ENCODE data around the gene OR2A7. TPM values are rescaled to one million over a fixed set of nuclear protein-coding genes. Genes with fewer than 3 reads are reported as not detected.
A peak's percentile ranks its signal among the peaks of the same experiment; 100 is the strongest.
"Not testable (repeated sequence)": the region's sequence is repeated elsewhere in the genome, so short reads cannot be mapped to it uniquely, and the experiment has no call there.

Gene OR2A7
- total RNA-seq (ENCODE audit: unreplicated experiment), result 2.6 TPM
- long read RNA-seq, result 0 reads

DNA sequence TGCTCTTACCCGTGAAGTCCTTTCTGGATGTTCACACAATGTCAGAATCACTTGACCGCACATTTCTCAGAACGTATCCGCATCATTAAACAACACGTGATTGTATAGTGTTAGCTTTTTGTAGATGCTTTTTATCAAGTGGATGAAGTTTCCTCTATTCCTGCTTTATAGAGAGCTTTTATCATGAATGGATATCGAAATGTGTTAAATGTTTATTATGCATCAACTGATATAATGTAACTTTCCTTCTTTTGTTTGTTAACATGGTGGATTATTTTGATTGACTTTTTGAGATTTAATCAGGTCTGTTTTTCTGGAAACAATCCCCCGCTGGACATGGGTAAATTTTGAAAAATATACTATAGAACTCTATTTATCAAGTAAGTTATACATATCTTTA lies at the start of gene OR2A7:
OR2A7 (minus strand) TSS at position 101 of the 400 bp plus-strand sequence. CDS start 5,164 bp downstream, outside the sequence.
- not testable (repeated sequence) for H3K36me3 Mint-ChIP-seq (ENCODE audit: low read depth, unreplicated experiment); H3K9me3 Mint-ChIP-seq (ENCODE audit: unreplicated experiment); H3K27ac Mint-ChIP-seq (ENCODE audit: unreplicated experiment); H3K4me1 Mint-ChIP-seq (ENCODE audit: unreplicated experiment); DNase-seq (ENCODE audit: low spot score); H3K27me3 Mint-ChIP-seq (ENCODE audit: unreplicated experiment); H3K4me3 Mint-ChIP-seq (ENCODE audit: unreplicated experiment)

DNA sequence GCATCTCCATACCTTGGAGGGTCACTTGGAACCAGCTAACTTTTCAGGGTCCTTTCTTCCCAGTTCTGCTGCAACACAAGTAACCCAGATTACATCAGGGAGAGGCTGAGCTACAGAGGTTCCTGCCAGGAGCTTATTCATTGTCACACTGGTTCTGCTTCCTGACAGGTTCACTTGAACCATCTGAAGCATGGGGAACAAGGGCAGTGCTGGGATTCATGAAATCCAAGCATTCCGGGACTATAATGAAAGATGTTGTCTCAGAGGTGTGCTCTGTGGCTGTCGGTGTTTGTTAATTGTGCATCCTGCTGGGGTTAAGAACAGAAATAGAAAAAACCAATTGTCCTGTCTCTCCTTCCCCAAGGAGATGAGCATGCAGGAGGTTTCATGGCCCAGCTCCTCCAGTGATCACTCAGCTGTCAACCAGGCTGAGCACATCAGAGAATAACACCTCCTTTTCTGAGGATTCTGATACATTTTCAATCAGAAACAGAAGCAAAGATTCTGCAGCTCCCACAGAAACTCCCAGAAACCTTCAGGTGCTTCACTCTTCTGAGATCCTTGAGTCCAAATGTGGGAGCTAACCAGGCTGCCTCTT lies 47.4 kb upstream of the OR2A7 start, which contains the start of gene OR2A1:
OR2A1 (plus strand) TSS at position 548 of the 598 bp plus-strand sequence. CDS start 5,706 bp downstream, outside the sequence.
- H3K4me1 Mint-ChIP-seq (ENCODE audit: unreplicated experiment); H3K9me3 Mint-ChIP-seq (ENCODE audit: unreplicated experiment); H3K4me3 Mint-ChIP-seq (ENCODE audit: unreplicated experiment); DNase-seq (ENCODE audit: low spot score); H3K27ac Mint-ChIP-seq (ENCODE audit: unreplicated experiment); H3K27me3 Mint-ChIP-seq (ENCODE audit: unreplicated experiment); H3K36me3 Mint-ChIP-seq (ENCODE audit: low read depth, unreplicated experiment): not testable (repeated sequence)

GRCh38 chr7:144311218-144311617 lies 46.6 kb upstream of the OR2A7 start:
- H3K4me1 Mint-ChIP-seq (ENCODE audit: unreplicated experiment); H3K36me3 Mint-ChIP-seq (ENCODE audit: low read depth, unreplicated experiment); DNase-seq (ENCODE audit: low spot score); H3K4me3 Mint-ChIP-seq (ENCODE audit: unreplicated experiment); H3K27me3 Mint-ChIP-seq (ENCODE audit: unreplicated experiment); H3K9me3 Mint-ChIP-seq (ENCODE audit: unreplicated experiment); H3K27ac Mint-ChIP-seq (ENCODE audit: unreplicated experiment): not testable (repeated sequence)

DNA sequence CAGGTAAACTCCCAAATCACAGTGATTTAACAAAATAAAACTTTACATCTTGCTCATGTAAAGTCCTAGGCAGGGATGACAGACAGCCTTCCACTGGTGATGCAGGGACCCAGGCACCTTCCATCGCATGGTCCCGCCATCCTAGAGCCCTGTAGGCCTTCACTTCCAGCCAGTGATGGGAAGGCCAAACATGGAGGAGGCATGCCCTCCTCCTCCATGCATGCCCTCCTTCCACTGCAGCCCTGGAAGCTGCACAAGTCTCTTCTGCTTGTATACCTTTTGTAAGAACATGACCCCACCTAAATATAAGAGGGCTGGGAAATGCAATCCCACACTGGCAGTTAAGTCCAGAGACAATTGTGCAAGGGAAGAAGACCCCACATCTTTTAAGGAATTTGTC lies 45.1 kb upstream of the OR2A7 start:
- not testable (repeated sequence) for H3K27me3 Mint-ChIP-seq (ENCODE audit: unreplicated experiment); H3K27ac Mint-ChIP-seq (ENCODE audit: unreplicated experiment); H3K36me3 Mint-ChIP-seq (ENCODE audit: low read depth, unreplicated experiment); H3K4me3 Mint-ChIP-seq (ENCODE audit: unreplicated experiment); DNase-seq (ENCODE audit: low spot score); H3K4me1 Mint-ChIP-seq (ENCODE audit: unreplicated experiment); H3K9me3 Mint-ChIP-seq (ENCODE audit: unreplicated experiment)

GRCh38 chr7:144305156-144305555 lies 40.6 kb upstream of the OR2A7 start:
- not testable (repeated sequence) for DNase-seq (ENCODE audit: low spot score); H3K9me3 Mint-ChIP-seq (ENCODE audit: unreplicated experiment); H3K4me1 Mint-ChIP-seq (ENCODE audit: unreplicated experiment); H3K27me3 Mint-ChIP-seq (ENCODE audit: unreplicated experiment); H3K27ac Mint-ChIP-seq (ENCODE audit: unreplicated experiment); H3K36me3 Mint-ChIP-seq (ENCODE audit: low read depth, unreplicated experiment); H3K4me3 Mint-ChIP-seq (ENCODE audit: unreplicated experiment)

GRCh38 chr7:144303607-144304006 lies 39.0 kb upstream of the OR2A7 start:
- not testable (repeated sequence) for H3K36me3 Mint-ChIP-seq (ENCODE audit: low read depth, unreplicated experiment); H3K27ac Mint-ChIP-seq (ENCODE audit: unreplicated experiment); H3K4me3 Mint-ChIP-seq (ENCODE audit: unreplicated experiment); H3K4me1 Mint-ChIP-seq (ENCODE audit: unreplicated experiment); DNase-seq (ENCODE audit: low spot score); H3K27me3 Mint-ChIP-seq (ENCODE audit: unreplicated experiment); H3K9me3 Mint-ChIP-seq (ENCODE audit: unreplicated experiment)

GRCh38 chr7:144302578-144303303 lies 38.1 kb upstream of the OR2A7 start:
- H3K4me1 Mint-ChIP-seq (ENCODE audit: unreplicated experiment); H3K36me3 Mint-ChIP-seq (ENCODE audit: low read depth, unreplicated experiment); H3K27me3 Mint-ChIP-seq (ENCODE audit: unreplicated experiment); H3K9me3 Mint-ChIP-seq (ENCODE audit: unreplicated experiment); DNase-seq (ENCODE audit: low spot score); H3K27ac Mint-ChIP-seq (ENCODE audit: unreplicated experiment); H3K4me3 Mint-ChIP-seq (ENCODE audit: unreplicated experiment): not testable (repeated sequence)

- H3K4me3 Mint-ChIP-seq (ENCODE audit: unreplicated experiment); H3K27ac Mint-ChIP-seq (ENCODE audit: unreplicated experiment); H3K27me3 Mint-ChIP-seq (ENCODE audit: unreplicated experiment); H3K4me1 Mint-ChIP-seq (ENCODE audit: unreplicated experiment); H3K36me3 Mint-ChIP-seq (ENCODE audit: low read depth, unreplicated experiment); H3K9me3 Mint-ChIP-seq (ENCODE audit: unreplicated experiment): not testable (repeated sequence)
- peak; percentile 21 for DNase-seq (ENCODE audit: low spot score)
These were observed 29.4 kb upstream of the OR2A7 start for GRCh38 chr7:144293794-144294499.

DNA sequence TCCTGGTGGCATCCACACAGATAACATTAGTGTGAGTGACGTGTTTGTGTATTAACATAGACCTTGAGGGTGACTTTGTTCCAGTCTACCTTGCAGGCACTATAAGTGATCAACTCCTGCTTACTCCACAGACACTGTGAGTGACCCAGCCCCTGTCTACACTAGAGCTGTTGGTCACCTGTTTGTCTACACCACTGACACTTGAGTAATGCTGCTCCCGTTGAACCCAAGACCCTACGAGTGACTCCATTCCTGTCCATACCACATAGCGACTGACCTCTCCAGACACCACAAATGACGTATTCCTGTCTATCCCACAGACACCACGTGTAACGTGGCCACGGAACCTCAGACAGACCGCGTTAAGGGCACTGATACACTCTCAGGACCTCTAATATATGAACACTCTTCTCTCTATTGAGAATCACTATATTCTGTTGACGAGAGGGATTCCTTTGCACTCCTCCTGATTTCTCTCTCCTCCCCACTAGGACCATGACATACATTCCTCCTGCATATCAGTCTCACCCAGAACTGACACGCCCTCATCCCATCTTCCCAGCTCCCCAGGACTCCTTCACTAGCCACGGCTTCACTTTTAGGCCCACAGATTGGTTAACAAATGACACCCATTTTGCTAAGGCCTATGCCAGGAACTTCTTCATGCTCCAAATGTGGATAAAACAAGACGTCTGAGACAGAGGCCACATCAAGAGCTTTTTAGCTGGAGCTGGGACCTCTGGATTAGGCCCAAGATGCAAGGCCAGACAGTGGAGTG lies 28.0 kb upstream of the OR2A7 start:
- not testable (repeated sequence) for H3K36me3 Mint-ChIP-seq (ENCODE audit: low read depth, unreplicated experiment); H3K4me3 Mint-ChIP-seq (ENCODE audit: unreplicated experiment); H3K27me3 Mint-ChIP-seq (ENCODE audit: unreplicated experiment); H3K27ac Mint-ChIP-seq (ENCODE audit: unreplicated experiment); H3K9me3 Mint-ChIP-seq (ENCODE audit: unreplicated experiment); H3K4me1 Mint-ChIP-seq (ENCODE audit: unreplicated experiment)
- peak; percentile 5 for DNase-seq (ENCODE audit: low spot score)

GRCh38 chr7:144291607-144292006 lies 27.0 kb upstream of the OR2A7 start:
- DNase-seq (ENCODE audit: low spot score); H3K4me3 Mint-ChIP-seq (ENCODE audit: unreplicated experiment); H3K27ac Mint-ChIP-seq (ENCODE audit: unreplicated experiment); H3K9me3 Mint-ChIP-seq (ENCODE audit: unreplicated experiment); H3K4me1 Mint-ChIP-seq (ENCODE audit: unreplicated experiment); H3K36me3 Mint-ChIP-seq (ENCODE audit: low read depth, unreplicated experiment); H3K27me3 Mint-ChIP-seq (ENCODE audit: unreplicated experiment): not testable (repeated sequence)

DNA sequence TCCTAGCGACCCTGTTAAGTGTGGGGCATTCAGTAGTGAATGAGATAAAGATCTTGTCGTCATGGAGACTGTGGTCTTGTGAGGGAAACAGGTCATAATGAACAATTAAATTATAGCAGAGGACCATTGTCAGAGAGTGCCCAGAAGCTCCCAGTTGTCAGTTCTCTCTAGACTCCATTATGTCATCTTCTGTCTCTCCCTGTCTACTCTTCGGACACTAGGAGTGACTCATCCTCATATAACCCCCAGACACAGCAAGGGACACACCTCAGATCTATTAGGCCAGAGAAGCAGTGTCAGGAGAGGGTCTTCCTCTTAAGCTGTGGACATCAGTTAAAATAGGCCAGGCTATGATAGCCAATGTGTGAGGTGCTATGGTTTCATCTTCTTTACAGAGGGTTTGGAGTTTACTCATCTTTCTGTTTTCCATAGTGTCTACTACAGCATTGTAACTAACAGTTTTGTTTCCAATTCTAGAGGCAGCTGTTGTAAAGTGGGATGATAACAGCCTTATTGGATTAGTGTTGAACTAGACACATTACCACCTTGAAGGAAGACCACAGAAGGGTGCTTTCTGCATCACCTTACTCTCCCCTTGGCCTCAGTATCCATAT lies 22.7 kb upstream of the OR2A7 start:
- not testable (repeated sequence) for H3K4me3 Mint-ChIP-seq (ENCODE audit: unreplicated experiment); H3K9me3 Mint-ChIP-seq (ENCODE audit: unreplicated experiment); H3K27me3 Mint-ChIP-seq (ENCODE audit: unreplicated experiment); DNase-seq (ENCODE audit: low spot score); H3K36me3 Mint-ChIP-seq (ENCODE audit: low read depth, unreplicated experiment); H3K4me1 Mint-ChIP-seq (ENCODE audit: unreplicated experiment); H3K27ac Mint-ChIP-seq (ENCODE audit: unreplicated experiment)

All from endothelial cell (in vitro differentiated cells).